Psoas muscle (tissue), 8 donors: ENCODE measurements around the gene DGAT2. TPM values are rescaled to one million over a fixed set of nuclear protein-coding genes. Genes with fewer than 3 reads are reported as not detected.
A peak's percentile ranks its signal among the peaks of the same experiment; 100 is the strongest.

Experiments used
- ATAC-seq, 4 donors: fragments of 200-7000 bp; cut with Tn5 transposase; one replicate each; pipeline ENCODE4 v1.9.1; 2020; ENCODE audit warnings: moderate library complexity in 3 of 4, mild to moderate bottlenecking in 2 of 4
- DNase-seq, 2 donors: peaks; one replicate each; pipeline ENCODE4 v3.0.0-alpha.2; 2020
- H3K27ac ChIP-seq: fragments of 200-600 bp; one replicate; pipeline ENCODE4 v1.8.0; 2022
- H3K27me3 ChIP-seq, 3 donors: fragments of 200-600 bp in 1 of 3; one replicate each; pipeline versions ENCODE4 v1.6.1 to v1.8.0; 2013 to 2022; ENCODE audit warnings: low read length in 2 of 3, mild to moderate bottlenecking in 2 of 3, moderate library complexity in 1 of 3; ENCODE audit not compliant: insufficient read depth in 3 of 3
- H3K36me3 ChIP-seq, 2 donors: fragments of 200-600 bp in 1 of 2; one replicate each; pipeline versions ENCODE4 v1.6.1 to v1.8.0; 2013 to 2022; ENCODE audit warnings: low read depth in 1 of 2, mild to moderate bottlenecking in 1 of 2, moderate library complexity in 1 of 2; ENCODE audit not compliant: insufficient read depth in 1 of 2
- H3K4me1 ChIP-seq: fragments of 200-600 bp; one replicate; pipeline ENCODE4 v1.8.0; 2022
- H3K4me3 ChIP-seq: fragments of 200-600 bp; one replicate; pipeline ENCODE4 v1.8.0; 2022; ENCODE audit warnings: mild to moderate bottlenecking
- H3K9me3 ChIP-seq: fragments of 200-600 bp; one replicate; pipeline ENCODE4 v1.8.0; 2022
- WGBS, 3 donors: extraction: QIAGEN DNeasy Blood & Tissue Kit; methylation state at CpG; one replicate each; pipeline versions ENCODE4 v1.1.6 to v1.1.7; 2013; 5-methylcytosine and 5-hydroxymethylcytosine counted together
- intact Hi-C, 2 donors: fragments of 100-400 bp; cut with DNase I; formaldehyde crosslinking; loops; one replicate each; pipeline versions ENCODE4 v1.11.0 to v1.14.2; 2022
- polyA plus RNA-seq, 3 donors: library from polyadenylated mRNA; stranded (reverse); fragments of 200-250 nt; gene quantifications; one replicate each; pipeline ENCODE4 v1.2.3, GENCODE V29; 2013
- total RNA-seq, 4 donors: library from RNA; stranded (reverse); fragmentation: NEBNext Ultra II Directional in 2 of 4; extraction: Animal tissue kit (Norgen Biotek cat#: 25700) in 2 of 4; gene quantifications; one replicate each; pipeline versions ENCODE4 v1.2.1 to v1.2.4, GENCODE V29; 2021 to 2023
- TF ChIP-seq, protein P1 (sequence below): fragments of 200-600 bp; IDR thresholded peaks from one replicate; pipeline ENCODE4 v1.8.0; 2022; ENCODE audit warnings: antibody characterized with exemption
- donor health status: healthy with polysubstance abuse.
- donor health status: DM: no; HTN: no; CAD: no; lungs with moderate emphysema.
- donor health status: Bipolar disorder and iron deficiency.
- donor health status: healthy.
- donor health status: DM: yes; HTN: yes; CAD: no.
- donor health status: DM: no; HTN: no; CAD: no.
- donor health status: DM: no; HTN: no; CAD: no.
- donor health status: DM: yes; HTN: yes; CAD: no.

Gene DGAT2
- total and polyA plus RNA-seq, 7 donors: 1.1 to 14.1 (median 3.2) TPM

DNA sequence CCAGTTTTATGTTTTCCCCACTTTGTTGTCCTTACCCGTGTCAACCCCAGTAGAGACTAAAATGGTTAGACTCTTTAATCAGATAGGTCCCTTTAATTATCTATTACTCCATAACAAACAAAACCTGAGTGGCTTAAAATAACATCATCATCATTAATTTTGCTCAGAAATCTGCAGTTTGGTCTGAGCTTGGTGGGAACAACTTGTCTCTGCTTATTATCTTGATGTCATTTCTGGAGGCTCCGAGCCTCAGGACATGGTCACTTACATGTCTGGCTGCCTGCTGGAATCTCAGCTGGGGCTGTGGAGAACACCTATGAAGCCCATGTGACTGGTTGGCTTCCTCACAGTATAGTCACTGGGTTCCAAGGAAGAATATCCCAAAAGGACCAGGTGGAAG is 73.2 kb downstream of the DGAT2 start:
- Histone ChIP-seq H3K4me1 (peaks cover 18% of the 10 kb centered on the region), H3K9me3 (no peaks in the 10 kb centered on the region), H3K27me3 (no peaks in the 10 kb centered on the region), H3K36me3 (no peaks in the 10 kb centered on the region), H3K27ac (no peak overlapping the region), H3K4me3 (no peak overlapping the region)
- intact Hi-C loops: no loop called here
- TF ChIP-seq, protein P1, sequence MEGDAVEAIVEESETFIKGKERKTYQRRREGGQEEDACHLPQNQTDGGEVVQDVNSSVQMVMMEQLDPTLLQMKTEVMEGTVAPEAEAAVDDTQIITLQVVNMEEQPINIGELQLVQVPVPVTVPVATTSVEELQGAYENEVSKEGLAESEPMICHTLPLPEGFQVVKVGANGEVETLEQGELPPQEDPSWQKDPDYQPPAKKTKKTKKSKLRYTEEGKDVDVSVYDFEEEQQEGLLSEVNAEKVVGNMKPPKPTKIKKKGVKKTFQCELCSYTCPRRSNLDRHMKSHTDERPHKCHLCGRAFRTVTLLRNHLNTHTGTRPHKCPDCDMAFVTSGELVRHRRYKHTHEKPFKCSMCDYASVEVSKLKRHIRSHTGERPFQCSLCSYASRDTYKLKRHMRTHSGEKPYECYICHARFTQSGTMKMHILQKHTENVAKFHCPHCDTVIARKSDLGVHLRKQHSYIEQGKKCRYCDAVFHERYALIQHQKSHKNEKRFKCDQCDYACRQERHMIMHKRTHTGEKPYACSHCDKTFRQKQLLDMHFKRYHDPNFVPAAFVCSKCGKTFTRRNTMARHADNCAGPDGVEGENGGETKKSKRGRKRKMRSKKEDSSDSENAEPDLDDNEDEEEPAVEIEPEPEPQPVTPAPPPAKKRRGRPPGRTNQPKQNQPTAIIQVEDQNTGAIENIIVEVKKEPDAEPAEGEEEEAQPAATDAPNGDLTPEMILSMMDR: no peak
- no peak for ATAC-seq
- 72 to 92% (median 83%) methylated on average over 2 of the region's 2 CpGs for WGBS, 3 donors
- DNase-seq: no peak

DNA sequence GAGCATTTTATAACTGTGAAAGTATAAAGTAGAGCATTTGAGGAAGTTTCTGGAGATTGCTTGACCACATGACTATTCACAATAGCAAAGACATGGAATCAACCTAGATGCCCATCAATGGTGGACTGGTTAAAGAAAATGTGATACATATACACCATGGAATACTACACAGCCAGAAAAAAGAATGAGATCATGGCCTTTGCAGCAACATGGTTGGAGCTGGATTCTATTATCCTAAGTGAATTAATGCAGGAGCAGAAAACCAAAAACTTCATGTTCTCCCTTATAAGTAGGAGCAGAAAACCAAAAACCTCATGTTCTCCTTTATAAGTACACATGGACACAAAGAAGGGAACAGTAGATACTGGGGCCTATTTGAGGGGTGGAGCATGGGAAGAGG is 76.7 kb downstream of the DGAT2 start:
- DNase-seq (no peak), ATAC-seq (no peak)
- Histone ChIP-seq H3K4me3 (no peak overlapping the region), H3K9me3 (no peaks in the 10 kb centered on the region), H3K36me3 (no peaks in the 10 kb centered on the region), H3K4me1 (peaks cover 13% of the 10 kb centered on the region), H3K27me3 (no peaks in the 10 kb centered on the region), H3K27ac (no peak overlapping the region)
- TF ChIP-seq, protein P1: no peak
- intact Hi-C loops: no loop called here

DNA sequence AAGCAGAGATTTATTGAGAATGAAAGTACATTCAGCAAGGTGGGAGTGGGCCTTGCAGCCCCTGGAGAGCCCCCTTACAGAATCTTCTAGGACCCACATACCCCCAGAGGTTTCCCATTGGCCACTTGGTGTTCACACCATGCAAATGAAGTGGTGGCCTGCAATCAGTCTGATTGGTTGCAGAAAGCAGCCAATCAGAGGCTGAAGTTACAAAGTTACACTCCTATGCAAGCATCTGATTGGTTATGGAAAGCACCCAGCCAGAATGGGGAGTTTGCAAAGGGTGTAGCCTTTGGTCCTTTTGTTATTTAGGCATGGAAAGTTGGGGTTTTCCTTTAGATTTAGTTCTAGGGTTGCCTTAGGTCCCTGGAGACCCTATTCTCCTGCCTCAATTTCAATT is 81.3 kb downstream of the DGAT2 start:
- no peak for DNase-seq
- H3K27ac ChIP-seq: peak overlapping the region; percentile 72
- H3K4me3 ChIP-seq: no peak overlapping the region
- TF ChIP-seq, protein P1: no peak
- intact Hi-C loops: no loop called here
- H3K4me1 ChIP-seq: peaks cover 22% of the 10 kb centered on the region
- H3K27me3 ChIP-seq: no peaks in the 10 kb centered on the region
- no peak for ATAC-seq
- no peaks in the 10 kb centered on the region for H3K9me3 ChIP-seq
- peaks cover 0 to 3% of the 10 kb centered on the region in 2 donors for H3K36me3 ChIP-seq

DNA sequence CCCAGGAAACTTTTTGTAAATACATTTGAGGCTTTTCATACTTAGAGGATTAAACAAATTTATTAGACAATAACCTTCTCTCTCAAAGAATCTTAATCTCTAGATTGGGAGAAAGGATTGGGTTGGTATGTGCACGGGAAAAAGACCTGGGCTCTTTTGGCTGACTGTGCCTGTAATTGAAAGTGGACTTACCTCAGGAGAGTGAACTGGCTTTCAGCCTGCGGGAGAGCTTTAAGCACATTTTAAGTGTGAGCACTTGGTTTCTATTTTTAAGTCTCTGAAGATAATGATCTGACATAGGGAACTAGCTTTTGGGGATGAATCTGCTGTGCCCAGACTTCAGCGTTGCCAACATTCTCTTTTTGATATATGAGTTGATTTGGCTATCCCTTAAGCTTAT is 82.2 kb downstream of the DGAT2 start:
- peak overlapping the region; percentile 72 for H3K27ac ChIP-seq
- no peaks in the 10 kb centered on the region for H3K9me3 ChIP-seq
- DNase-seq (no peak), ATAC-seq (peak in 3 of 4 donors; percentile 47 to 69 (median 49))
- intact Hi-C loops: no loop called here
- H3K27me3 ChIP-seq: no peaks in the 10 kb centered on the region
- H3K4me1 ChIP-seq: peaks cover 22% of the 10 kb centered on the region
- WGBS, 3 donors: 5 to 20% (median 13%) methylated on average over 3 of the region's 3 CpGs
- peak overlapping the region; percentile 12 for H3K4me3 ChIP-seq
- TF ChIP-seq, protein P1: no peak
- H3K36me3 ChIP-seq: peaks cover 0 to 3% of the 10 kb centered on the region in 2 donors

Other genes starting within 250 kb of the DGAT2 start
- gene GDPD5, start 242.8 kb upstream of the DGAT2 start, total RNA-seq: 10 to 100 TPM; 10.3 to 16.5 (median 12.7) TPM
- 10 to 100 TPM in 1 of 3 donors, 1 to 10 TPM in 2; 2.7 to 13.1 (median 6.4) TPM for gene GDPD5, start 242.8 kb upstream of the DGAT2 start, polyA plus RNA-seq
- gene SERPINH1, start 206.5 kb upstream of the DGAT2 start, total RNA-seq: 10 to 100 TPM; 27.7 to 43.3 (median 31.3) TPM
- gene SERPINH1, start 206.5 kb upstream of the DGAT2 start, polyA plus RNA-seq: 10 to 100 TPM; 11.6 to 29.8 (median 15.6) TPM
- gene MAP6, start 99.7 kb upstream of the DGAT2 start, total RNA-seq: under 1 TPM; 0.14 to 0.56 (median 0.38) TPM
- gene MAP6, start 99.7 kb upstream of the DGAT2 start, polyA plus RNA-seq: under 1 TPM; 0.19 to 0.26 (median 0.21) TPM
- not detected for gene MOGAT2, start 50.9 kb upstream of the DGAT2 start, total RNA-seq
- under 1 TPM in 2 of 3 donors, not detected in 1; 0.04 to 0.19 TPM for gene MOGAT2, start 50.9 kb upstream of the DGAT2 start, polyA plus RNA-seq
- gene UVRAG, start 46.4 kb downstream of the DGAT2 start, total RNA-seq: 10 to 100 TPM; 11.6 to 16.2 (median 14.2) TPM
- 10 to 100 TPM in 1 of 3 donors, 1 to 10 TPM in 2; 6.2 to 16.8 (median 9.2) TPM for gene UVRAG, start 46.4 kb downstream of the DGAT2 start, polyA plus RNA-seq